HG03342 (cell line): ENCODE results near the gene SOX5.
"Not testable (repeated sequence)": the region's sequence is repeated elsewhere in the genome, so short reads cannot be mapped to it uniquely, and the experiment has no call there.

Source experiments
- ATAC-seq: cut with Tn5 transposase; IDR thresholded peaks from one replicate; pipeline ENCODE4 v1.9.1; 2021; ENCODE audit warnings: mild to moderate bottlenecking, moderate library complexity; ENCODE audit not compliant: unreplicated experiment

SOX5 gene

GRCh38 chr12:23555825-23556207 is 393.7 kb downstream of the SOX5 start:
- ATAC-seq, result no peak

DNA sequence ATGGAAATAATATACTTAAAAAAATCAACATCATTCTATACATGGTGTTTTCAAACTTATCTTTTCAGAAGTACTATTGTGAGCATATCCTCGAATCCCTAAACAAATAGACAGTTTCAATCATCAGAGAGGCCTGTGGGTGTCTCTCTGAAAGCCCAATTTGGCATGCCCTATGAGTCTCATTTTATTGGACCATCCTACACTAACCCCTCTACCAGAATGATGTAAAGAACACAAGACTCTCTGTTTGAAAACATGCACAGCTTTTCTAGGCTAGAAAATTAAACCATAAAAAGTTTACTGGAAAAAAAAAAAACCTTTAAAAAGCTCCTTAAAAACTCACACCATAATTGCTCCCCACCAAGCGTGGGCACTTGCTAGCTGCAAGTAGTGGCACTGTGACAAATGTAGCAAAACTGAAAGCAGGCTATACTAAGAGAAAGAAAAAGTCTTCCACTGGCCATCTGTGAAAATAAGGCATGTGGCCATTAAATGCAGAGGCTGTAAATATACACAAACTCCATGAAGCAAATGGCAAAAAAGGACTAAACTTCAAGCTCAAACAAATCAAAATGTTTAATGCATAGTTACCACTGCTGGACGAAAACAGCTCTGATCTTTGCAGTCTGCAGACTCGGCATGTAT is 394.2 kb downstream of the SOX5 start:
- no peak for ATAC-seq

GRCh38 chr12:23552417-23552816 is 397.1 kb downstream of the SOX5 start:
- no peak for ATAC-seq

DNA sequence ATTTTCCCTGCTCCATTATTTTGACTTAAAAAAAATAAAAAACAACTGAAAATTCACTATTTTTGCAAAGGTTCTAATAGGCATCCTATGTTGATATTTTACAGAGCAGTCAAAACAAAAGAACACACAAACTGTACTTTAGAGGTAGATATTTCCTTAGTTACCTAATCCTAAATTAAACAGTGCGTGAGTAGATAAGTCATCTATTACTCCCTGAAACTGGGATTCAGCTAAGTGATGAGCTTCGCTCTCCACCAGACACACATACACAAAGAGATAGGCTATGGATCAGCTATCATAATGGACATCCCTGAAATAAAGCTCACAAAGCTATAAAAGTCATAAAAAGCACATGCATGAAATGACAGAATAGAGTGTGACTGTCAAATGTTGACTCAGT is 398.7 kb downstream of the SOX5 start:
- no peak for ATAC-seq

DNA sequence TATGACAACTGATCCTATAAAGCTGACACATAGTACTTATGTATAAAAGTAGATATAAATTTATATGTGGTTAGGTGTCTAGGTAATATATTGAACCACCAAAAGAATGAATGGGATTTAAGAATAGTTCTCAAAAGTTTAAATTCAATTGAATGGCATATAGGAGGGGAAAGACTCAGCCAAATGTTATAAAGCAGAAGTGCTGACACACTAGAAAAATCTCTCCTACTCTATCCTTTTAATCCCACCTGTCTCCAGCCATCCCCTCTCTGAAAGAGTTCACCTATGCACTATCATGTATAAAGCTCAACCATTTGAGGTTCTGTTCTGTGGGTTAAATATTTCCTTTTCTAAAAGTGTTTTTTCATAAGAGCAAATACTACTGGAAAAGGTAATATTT is 400.7 kb downstream of the SOX5 start:
- no peak for ATAC-seq

DNA sequence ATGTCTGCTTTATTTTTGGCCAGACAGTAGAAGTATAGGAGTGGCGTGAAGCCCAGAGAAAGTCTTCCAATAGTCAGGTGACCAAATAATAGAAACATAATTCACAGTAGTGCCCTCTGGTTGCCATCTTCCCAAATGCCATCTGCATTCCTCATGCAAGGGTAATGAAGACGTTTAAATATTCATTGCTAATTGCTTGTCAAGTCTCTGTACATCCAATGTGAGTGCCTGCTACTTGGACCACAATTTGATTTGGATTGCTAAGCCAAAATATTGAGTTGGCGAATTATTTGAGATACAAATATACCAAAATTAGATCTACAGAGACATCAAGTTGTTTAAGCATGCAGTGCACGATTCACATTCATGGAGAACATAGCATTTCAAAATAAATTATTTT is 402.7 kb downstream of the SOX5 start:
- no peak for ATAC-seq

- ATAC-seq, result no peak
These were observed 405.7 kb downstream of the SOX5 start for GRCh38 chr12:23543767-23544166.

DNA sequence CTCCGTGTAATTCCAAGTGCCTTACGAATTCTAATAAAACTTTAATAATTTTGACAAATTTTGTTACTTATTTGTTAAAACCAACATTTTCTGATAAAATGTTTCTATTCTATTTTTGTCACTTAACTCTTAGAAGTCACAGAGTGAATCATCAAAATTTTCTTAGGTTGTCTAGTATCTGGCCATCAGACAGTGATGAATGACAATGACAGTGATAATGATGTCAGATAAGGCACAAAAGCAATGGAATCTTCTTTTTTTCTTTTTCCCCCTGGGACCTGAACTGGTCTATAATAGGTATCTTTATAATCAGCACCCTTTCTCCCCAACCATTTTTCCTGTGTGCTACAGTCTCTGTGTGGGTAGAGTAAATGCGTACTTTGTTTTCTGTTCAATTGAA is 407.3 kb downstream of the SOX5 start:
- ATAC-seq, result no peak

DNA sequence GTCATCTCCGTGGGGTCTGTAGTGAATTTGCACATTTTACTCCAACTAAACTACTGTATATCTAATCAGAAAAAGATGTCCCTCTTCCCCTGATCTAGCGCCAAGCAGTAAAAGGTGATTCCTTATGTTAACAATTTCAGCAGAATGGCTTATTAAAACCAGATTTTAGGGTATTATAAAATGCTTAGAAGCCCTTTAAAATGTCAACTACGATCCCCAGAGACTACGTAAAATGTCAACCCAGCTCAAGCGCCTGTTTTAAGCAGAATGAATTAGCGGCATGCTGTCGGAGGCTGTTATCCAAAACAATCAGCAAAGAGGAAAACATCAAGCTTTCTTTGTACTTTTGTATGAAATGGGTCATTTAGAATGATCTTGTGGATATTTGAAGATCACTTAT is 408.9 kb downstream of the SOX5 start:
- no peak for ATAC-seq

DNA sequence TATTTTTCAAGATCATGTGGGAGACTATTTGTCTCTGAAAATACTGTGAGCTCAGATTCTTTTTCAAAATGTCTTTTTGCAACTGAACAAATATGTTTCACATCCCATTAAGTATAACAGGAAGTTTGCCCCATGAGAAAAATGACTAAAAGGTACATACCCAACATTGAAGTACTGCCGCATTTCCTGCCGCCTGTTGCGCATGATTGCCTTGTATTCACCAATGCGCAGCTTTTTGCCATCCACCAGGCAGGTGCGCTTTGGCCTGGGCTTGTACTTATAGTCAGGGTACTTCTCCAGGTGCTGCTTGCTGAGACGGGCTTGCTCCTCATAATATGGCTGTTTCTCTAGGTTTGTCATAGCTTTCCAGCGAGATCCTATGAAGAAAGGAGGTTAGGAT is 413.2 kb downstream of the SOX5 start:
- ATAC-seq, result no peak

- no peak for ATAC-seq
These were observed 414.0 kb downstream of the SOX5 start for GRCh38 chr12:23535441-23535840.

DNA sequence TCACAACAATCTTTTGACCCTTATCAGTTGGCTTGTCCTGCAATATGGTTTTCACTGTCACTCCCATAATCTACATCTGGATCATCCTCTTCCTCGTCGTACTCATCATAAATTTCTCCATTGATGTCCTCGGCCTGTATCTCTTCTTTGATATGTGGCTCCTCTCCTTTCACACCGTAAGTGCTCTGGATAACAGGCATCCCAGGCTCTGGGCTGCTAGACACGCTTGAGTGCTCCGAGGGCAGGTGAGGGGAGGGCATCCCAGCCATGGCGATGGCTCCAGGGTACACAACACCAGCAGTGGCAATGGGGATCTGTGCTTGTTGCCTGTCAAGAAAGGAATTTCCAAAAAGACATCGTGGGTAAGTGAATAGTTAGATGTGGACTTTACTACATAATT is 415.3 kb downstream of the SOX5 start:
- ATAC-seq, result no peak

DNA sequence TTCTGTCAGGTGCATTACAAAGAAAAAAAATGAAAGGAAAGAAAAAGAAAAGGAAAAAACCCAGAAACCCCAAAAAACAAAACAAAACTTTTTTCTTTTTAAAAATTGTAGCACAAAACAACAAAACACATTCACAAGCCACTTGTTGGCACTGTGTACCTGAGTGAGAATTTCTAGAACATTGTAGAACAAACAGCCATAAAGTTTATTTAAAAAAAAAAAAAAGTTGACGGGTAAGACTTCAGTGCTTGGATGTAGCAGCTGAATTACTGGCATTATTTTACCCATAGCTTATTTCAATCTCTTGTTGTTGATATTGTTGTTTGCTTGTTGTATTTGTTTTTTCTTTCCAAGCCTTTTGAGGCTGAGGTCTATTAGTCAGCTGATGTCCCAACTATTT is 415.8 kb downstream of the SOX5 start:
- ATAC-seq, result no peak

- ATAC-seq, result no peak
These were observed 416.2 kb downstream of the SOX5 start for GRCh38 chr12:23533265-23533664.

DNA sequence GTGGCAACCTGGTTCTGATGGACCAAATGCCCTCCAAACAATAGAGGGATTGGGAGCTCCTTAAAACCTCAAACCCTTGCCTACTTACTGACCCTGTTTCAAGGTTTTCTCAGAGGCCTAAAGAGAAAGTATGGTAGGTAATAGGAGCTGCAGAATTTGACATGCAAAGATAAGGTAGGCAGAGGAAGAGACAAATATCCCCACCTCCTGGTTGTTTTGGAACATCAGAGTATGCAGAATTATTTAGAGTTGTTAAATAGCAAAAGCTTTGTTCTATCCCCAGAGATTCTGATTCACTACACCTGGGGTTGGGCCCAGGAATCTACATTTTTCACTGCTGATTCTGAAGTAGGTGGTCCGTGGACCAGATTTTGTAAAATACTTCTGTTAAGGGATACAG is 421.2 kb downstream of the SOX5 start:
- no peak for ATAC-seq

- no peak for ATAC-seq
These were observed 423.9 kb downstream of the SOX5 start for GRCh38 chr12:23525450-23526072.

- ATAC-seq, result no peak
These were observed 426.1 kb downstream of the SOX5 start for GRCh38 chr12:23523339-23523738.

DNA sequence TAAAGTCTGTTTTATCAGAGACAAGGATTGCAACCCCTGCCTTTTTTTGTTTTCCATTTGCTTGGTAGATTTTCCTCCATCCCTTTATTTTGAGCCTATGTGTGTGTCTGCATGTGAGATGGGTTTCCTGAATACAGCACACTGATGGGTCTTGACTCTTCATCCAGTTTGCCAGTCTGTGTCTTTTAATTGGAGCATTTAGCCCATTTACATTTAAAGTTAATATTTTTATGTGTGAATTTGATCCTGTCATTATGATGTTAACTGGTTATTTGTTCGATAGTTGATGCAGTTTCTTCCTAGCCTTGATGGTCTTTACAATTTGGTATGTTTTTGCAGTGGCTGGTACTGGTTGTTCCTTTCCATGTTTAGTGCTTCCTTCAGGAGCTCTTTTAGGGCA is 430.0 kb downstream of the SOX5 start:
- ATAC-seq, result not testable (repeated sequence)

DNA sequence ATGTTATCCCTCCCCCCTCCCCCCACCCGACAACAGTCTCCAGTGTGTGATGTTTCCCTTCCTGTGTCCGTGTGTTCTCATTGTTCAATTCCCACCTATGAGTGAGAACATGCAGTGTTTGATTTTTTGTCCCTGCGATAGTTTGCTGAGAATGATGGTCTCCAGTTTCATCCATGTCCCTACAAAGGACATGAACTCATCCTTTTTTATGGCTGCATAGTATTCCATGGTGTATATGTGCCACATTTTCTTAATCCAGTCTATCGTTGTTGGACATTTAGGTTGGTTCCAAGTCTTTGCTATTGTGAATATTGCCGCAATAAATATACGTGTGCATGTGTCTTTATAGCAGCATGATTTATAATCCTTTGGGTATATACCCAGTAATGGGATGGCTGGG is 433.7 kb downstream of the SOX5 start:
- not testable (repeated sequence) for ATAC-seq

DNA sequence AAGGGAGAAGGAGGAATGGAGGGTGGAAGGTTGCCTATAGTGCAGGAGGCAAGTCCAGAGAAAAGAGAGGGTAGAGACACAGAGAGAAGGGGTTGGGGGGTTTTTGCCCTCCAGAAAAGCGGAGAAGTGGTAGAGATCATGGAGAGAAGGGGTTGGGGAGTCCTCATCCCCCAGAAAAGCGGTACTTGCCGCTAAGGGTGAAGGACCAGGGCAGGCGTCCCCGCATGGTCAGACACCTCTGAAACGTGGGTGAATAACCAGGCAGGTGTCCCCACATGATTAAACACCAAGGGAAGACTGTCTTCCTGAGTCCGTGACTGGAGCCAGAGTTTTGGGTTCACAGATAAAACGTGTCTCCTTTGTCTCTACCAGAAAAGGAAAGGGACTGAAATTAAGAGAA is 439.0 kb downstream of the SOX5 start:
- no peak for ATAC-seq

DNA sequence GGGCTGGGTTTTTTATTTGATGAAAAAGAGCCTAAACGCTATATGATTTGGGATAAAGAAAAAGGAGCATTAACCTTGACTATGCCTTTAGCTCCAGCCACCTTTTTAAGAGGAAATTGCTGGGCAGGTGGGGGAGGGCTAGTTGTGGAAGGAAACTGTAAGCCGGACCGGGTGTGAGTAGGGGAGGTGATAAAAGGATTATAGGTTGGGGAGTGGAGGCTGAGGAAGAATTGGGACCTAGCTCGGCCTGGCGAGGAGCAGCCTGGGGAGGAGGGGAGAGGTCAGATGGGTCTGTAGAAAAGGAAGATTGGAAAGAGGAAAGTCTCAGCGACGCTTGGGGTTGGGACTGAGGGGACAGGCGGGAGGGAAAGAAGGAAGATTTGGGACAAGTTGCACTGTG is 439.6 kb downstream of the SOX5 start:
- ATAC-seq, result not testable (repeated sequence)

DNA sequence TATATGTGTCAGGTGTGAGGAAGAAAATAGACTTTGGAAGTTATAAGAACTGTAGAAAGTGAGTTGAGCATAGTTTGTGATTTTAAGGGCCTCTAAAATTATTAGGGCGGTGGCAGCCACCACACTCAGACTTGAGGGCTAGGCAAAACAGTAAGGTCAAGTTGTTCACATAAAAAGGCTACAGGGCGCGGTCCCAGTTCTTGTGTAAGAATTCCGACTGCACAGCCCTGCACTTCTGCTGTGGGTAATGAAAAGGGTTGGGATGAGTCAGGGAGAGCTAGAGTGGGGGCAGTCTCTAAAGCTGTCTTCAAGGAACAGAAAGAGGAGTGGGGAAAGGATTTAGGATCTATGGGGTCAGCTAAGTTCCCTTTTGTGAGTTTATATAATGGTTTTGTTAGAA is 441.7 kb downstream of the SOX5 start:
- not testable (repeated sequence) for ATAC-seq

DNA sequence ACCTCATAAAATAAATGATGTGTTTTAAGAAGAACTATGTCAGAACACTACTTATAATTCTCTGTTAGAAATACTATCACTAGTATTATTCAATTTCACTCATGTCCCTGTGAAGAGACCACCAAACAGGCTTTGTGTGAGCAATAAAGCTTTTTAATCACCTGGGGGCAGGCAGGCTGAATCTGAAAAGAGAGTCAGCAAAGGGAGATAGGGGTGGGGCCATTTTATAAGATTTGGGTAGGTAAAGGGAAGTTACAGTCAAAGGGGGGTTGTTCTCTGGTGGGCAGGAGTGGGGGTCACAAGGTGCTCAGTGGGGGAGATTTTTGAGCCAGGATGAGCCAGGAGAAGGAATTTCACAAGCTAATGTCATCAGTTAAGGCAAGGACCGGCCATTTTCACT is 443.7 kb downstream of the SOX5 start:
- not testable (repeated sequence) for ATAC-seq
